KOPT-K1 (cell line): Measurements from ENCODE around the gene IL31RA.

Experiments used
- H3K27ac ChIP-seq: fragments of 200-600 bp; sonication (generic); 2 replicates; pipeline ENCODE4 v1.5.1; 2016; ENCODE audit warnings: antibody characterized with exemption, mild to moderate bottlenecking, low read depth, low read length; ENCODE audit not compliant: poor library complexity, severe bottlenecking
- H3K36me3 ChIP-seq: fragments of 200-600 bp; sonication (generic); 2 replicates; pipeline ENCODE4 v1.5.1; 2017; ENCODE audit warnings: antibody characterized with exemption, mild to moderate bottlenecking, low read length, moderate library complexity; ENCODE audit not compliant: insufficient read depth
- H3K9me3 ChIP-seq: fragments of 200-600 bp; sonication (generic); 2 replicates; pipeline ENCODE4 v1.5.1; 2017; ENCODE audit warnings: antibody characterized with exemption, low read length, mild to moderate bottlenecking; ENCODE audit not compliant: insufficient read depth, poor library complexity, severe bottlenecking

The IL31RA gene

DNA sequence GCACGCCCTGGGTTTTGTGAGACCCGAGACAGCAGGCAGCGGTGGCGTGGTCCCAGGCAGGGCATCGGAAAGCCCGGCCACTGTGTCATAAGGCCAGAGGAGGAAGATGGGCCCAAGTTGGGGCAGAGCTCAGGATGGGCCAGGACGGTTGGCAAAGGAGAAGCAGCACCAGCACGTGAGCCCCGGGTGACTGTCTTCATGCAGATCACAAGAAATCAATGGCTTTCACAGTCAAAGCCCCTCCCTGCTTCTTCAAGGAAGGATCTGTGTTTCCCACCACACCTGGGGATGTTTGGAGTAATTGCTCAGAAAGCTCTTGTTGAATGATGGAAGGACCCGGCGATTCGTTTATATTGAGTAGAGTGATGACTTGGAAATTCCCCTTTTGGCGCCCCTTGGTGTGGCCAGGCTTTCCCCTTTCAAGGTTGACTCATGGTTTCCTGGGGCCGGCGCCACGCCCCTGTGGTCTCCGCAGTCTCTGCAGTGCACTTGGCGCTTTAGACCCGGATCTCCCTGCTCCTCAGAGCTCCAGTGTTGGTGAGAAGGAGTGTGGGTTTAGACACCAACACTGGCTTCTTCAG, 52.1 kb downstream of the IL31RA start:
- H3K9me3 ChIP-seq: no peaks in the 10 kb centered on the region
- no peaks in the 10 kb centered on the region for H3K36me3 ChIP-seq
- no peak overlapping the region for H3K27ac ChIP-seq

DNA sequence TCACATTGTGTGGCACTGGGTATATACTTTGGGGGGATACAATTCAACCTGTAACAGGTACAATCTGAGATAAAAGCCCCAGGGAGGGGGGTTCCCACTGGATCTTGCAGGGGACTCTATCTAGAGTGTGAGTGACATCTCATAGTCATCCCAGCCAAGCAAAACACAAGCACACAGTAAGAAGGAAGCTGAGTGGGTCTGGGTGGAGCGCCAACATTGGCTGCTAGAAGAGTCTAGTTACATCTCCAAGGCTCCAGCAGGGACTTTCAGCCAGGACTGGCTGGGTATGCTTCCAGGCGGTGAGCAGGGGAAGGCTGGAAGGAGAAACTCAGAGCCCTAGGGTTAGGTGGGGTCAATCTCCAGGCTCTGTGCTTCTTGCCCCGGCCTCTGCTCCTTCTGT, 53.0 kb downstream of the IL31RA start:
- H3K9me3 ChIP-seq: no peaks in the 10 kb centered on the region
- no peaks in the 10 kb centered on the region for H3K36me3 ChIP-seq
- H3K27ac ChIP-seq: no peak overlapping the region

DNA sequence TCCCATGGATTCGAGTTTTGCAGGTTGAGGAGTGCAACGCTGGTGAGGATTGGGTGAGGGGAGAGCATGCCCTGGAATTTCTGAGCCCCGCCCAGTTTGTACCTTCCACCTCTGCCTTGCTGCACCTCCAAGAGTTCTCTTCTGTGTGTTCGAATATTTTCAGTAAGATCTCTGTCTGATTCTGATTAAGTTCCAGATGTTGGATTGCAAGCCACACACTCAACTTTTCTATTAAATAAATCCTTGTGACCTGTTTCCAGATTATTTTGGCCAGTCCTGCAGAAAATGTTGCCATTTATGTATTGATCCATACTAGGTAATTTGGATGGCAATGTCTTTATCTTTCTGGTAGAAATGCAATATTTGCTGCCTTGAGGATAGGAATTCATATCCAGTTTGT, 54.1 kb downstream of the IL31RA start:
- H3K9me3 ChIP-seq: no peaks in the 10 kb centered on the region
- no peak overlapping the region for H3K27ac ChIP-seq

DNA sequence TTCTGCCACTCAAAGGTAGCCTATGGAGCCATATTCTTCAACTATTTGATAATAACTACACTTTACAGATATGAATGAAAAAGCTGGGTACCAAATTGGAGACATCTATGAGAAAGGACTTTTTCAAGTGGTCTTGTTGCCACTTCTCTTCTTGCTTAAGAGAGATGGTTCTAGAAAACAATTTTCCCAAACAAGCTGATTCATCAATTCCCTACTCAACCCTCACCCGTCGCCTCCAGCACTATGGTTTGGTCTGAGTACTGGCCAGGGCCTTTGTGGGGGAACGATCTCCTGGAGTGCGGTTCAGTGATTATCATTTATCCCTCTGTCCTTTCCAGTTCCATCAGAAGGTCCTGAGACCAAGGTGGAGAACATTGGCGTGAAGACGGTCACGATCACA, 56.8 kb downstream of the IL31RA start:
- no peaks in the 10 kb centered on the region for H3K36me3 ChIP-seq
- no peak overlapping the region for H3K27ac ChIP-seq
- H3K9me3 ChIP-seq: no peaks in the 10 kb centered on the region

More for the DNA sequence above, 54.1 kb downstream of the IL31RA start:
- H3K36me3 ChIP-seq: no peaks in the 10 kb centered on the region

DNA sequence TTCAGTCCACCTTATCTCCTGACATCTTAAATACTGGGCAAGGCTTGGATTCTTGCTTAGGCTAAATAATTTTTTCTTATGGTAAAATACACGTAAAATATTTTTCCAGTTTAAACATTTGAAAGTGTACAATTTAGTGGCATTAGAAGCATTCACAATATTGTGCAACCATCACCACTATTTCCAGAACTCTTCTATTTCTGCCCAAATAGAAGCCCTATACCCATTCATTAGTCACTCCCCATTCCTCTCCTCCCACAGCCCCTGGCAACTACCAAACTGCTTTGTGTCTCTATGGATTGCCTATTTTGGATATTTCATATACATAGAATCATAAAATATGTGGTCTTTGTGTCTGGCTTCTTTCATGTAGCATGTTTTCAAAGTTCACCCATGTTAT, 57.6 kb downstream of the IL31RA start:
- no peaks in the 10 kb centered on the region for H3K9me3 ChIP-seq
- no peaks in the 10 kb centered on the region for H3K36me3 ChIP-seq
- H3K27ac ChIP-seq: no peak overlapping the region

DNA sequence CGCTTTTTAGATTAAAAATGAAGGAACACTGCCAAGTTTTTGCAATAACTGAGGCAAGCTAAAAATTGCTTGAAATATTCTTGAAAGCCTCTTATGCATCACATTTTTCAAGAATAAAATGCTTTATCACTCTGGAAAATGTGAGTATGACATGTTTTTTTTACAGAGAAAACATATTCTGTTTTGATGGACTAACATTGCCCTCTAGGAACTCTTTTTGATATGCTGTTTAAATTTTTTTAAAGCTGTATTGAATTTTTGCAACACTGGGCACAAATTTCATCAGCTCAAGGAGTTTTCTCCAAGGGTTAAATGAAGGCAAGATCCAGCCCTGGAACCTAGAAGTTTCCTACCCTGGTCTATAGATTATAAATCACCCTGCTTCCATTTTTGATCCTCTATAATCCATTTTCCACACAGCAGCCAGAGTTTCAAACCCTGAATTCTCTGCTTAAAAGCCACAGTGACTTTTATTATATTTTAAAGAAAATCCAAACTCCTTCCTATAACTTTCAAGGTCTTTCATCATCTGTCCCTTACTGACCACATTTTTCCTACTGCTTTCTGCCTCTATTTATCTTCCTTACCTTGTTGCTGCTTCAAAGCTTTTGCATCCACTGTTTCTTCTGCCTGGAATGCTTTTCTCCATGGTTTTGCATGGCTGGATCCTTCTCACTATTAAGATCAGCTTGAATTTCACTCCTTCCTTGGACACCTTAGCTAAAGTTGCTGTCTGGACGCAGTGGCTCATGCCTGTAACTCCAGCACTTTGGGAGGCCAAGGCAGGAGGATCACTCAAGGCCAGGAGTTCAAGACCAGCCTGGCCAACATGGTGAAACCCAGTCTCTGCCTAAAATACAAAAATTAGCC, 60.9 kb downstream of the IL31RA start:
- Histone ChIP-seq H3K9me3 (no peaks in the 10 kb centered on the region), H3K36me3 (no peaks in the 10 kb centered on the region), H3K27ac (no peak overlapping the region)

DNA sequence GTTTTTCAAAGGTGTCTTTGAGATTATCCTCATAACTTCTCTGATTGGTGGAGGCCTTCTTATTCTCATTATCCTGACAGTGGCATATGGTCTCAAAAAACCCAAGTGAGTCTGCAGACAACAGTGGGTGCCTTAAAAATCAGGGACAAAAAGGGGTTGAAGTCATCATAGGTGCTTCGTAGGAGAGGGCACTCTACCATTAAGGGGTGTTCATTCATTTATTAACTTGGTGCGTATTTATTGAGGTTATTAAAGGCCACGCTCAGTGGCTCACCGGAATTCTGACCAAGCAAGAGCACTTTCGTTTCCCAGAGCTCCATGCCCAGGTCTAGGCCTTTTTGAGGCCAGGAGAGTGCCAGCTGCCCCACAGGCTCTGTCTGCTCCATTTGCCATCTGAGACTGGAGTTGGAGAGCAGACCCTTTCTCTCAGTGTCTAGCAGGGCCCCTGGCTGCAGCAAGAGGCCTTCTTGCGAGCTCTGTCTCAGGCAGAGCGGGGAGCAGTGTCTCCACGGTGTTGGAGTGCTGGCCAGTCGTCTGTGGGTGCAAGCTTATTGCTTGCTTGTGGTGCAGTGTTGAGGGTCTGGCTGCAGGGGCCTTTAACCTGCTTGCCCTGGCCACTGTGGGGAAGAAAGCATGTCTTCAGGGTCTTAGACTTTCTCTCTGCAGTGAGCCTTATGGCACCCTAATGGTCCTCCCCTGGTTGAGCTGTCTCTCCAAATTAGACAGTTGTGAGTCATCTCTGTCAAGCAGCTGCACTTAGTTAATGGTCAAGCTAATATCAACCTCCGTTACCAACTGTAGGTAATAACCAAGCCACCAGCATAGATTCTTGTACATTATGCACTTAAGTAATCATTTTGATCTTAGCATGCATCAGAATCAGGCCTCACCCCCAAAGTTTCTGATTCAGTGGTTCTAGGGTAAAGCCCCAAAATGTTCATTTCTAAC, 62.6 kb downstream of the IL31RA start:
- Histone ChIP-seq H3K36me3 (no peaks in the 10 kb centered on the region), H3K9me3 (no peaks in the 10 kb centered on the region), H3K27ac (no peak overlapping the region)

DNA sequence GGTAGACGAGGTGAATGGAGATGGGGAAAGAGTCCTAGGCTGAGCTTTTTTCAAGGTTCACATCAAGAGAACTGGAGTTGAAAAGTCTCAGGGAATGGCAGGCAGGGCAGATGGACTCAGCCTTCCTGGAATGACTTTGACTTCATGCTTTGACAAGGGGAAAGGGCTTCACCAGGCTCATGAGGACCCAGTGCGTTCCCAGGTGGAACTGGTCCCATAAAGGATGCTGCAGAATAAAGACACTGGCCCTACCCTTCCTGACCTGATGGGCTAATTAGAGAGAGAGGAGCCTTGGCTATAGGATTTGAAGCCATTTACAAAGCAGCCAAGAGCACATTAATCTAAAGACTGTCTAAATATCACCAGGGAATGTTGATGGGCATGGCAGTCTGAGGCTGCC, 63.8 kb downstream of the IL31RA start:
- Histone ChIP-seq H3K9me3 (no peaks in the 10 kb centered on the region), H3K36me3 (no peaks in the 10 kb centered on the region), H3K27ac (no peak overlapping the region)

DNA sequence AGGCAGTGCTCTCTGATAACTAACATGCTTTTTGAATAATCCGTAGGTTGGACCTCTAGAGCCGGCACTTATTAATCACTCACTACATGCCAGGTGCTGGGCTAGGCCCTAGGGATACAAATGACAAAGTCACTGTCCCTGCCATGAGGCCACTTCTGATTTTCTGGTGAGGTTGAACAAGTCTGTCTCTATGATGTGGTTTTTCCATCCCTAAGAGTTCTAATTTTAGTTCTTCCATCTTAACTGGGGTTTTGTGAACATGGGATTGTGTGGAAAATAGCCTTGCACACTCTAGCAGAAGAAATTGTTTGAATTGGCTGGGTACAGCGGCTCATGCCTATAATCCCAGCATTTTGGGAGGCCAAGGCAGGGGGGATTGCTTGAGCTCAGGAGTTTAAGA, 64.6 kb downstream of the IL31RA start:
- no peaks in the 10 kb centered on the region for H3K9me3 ChIP-seq
- H3K27ac ChIP-seq: no peak overlapping the region
- no peaks in the 10 kb centered on the region for H3K36me3 ChIP-seq

DNA sequence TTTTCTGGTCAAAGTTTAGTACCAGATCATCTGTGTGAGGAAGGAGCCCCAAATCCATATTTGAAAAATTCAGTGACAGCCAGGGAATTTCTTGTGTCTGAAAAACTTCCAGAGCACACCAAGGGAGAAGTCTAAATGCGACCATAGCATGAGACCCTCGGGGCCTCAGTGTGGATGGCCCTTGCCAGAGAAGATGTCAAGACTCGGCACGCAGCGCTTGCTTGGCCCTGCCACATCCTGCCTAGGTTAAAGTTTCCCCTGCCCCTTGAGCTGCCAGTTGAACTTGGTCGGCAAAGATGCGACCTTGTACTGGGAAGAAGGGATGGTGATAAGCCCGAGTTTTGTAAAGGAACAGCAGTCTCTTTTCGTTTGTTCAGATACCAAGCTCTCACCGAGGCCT, 65.8 kb downstream of the IL31RA start:
- no peaks in the 10 kb centered on the region for H3K36me3 ChIP-seq
- no peaks in the 10 kb centered on the region for H3K9me3 ChIP-seq
- H3K27ac ChIP-seq: no peak overlapping the region

DNA sequence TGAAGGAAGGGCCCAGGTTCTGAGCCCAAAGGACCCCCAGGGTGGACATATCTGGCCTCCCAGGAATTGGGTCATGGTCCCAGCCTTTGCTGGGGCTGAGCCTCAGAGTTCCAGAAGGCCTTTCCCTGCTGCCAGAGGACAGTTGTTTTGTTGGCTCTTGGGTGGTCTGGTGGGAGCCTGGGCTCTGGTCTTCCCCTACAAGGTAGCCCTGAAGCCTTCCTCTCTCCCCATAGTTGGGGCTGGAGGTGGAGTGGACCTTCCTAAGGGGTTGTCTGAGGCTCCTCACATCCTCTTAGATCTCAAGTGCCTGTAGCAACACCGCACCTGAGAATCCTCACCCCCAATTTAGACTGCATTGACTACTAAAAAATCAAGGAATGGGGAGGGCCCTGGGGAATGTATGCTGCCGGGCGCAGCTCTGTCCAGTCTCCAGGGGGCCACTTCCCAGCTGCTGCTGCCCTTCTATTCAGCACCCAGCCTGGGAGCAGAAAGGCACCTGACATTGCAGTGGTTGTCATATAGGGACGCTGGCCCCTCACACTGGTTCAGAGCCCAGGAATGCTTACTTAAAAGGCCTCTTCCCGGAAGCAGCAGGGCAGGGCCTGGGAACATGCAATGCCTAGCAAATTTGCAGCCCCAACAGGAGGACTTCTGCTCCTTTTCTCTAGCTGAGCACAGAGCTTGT, 66.4 kb downstream of the IL31RA start:
- H3K9me3 ChIP-seq: no peaks in the 10 kb centered on the region
- H3K27ac ChIP-seq: no peak overlapping the region
- H3K36me3 ChIP-seq: no peaks in the 10 kb centered on the region

DNA sequence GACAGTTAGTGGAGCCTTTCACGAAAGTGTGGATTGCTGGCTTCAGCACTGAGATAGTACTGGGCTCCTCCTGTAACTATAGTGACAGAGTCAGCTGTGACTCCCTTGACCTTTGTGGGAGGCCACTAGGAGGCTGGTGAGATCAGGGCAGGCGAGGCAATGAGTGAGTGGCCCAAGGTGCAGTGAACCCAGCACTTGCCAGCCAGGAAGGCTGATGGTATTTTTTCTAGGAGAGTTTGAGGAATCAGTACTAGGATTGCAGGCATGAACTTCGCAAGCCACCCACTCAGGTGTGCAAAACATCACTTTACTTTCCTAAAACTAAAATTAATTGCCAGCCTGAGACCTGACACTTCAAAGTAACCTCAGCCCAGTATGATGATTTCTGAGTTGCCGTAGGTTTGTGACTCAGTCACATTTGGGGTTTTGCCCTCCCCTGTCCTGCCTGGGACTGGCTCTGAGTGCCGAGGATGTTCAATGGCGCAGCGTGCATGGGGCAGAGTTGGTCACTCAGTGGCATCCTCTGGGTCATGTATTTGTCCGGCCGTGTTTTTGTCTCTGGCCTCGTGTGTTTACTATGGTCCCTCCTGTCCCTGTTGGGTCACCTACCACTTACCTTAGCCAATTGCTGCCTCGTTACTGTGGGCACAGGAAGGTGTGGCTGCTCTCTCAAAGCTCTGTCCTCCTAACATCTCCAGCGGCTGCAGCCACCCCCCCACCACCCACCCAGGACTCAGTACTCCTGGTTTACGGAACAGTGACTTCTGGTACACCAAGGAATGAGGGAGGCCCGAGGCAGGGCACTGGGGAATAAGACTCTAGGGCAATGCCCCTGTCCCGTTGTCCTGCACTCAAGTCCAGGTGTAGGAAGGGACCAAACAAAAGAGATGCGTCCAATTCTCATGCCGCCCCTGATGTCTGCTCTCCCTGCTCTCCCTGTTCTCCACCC, 67.2 kb downstream of the IL31RA start:
- Histone ChIP-seq H3K9me3 (no peaks in the 10 kb centered on the region), H3K27ac (no peak overlapping the region)

DNA sequence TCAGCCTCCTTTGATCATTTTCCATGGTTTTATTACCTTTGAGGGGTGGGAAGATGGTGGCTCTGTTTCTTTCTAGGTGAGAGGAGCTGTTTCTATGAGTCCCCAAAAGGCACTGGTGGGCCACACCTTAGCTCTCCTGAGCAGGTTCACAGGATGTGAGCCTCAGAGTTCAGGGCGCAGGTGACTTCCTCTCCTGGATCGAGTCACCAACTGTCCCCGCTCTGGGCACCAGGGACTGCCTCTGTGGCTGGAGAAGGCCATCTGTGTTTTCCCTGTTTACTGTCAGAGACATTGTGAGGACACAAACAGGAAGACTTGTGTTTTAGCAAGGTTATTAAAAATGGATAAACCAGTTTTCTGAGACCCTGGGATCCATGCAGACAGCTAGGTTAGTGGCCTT, 68.5 kb downstream of the IL31RA start:
- no peaks in the 10 kb centered on the region for H3K36me3 ChIP-seq
- no peak overlapping the region for H3K27ac ChIP-seq
- no peaks in the 10 kb centered on the region for H3K9me3 ChIP-seq

More for the DNA sequence above, 67.2 kb downstream of the IL31RA start:
- no peaks in the 10 kb centered on the region for H3K36me3 ChIP-seq

DNA sequence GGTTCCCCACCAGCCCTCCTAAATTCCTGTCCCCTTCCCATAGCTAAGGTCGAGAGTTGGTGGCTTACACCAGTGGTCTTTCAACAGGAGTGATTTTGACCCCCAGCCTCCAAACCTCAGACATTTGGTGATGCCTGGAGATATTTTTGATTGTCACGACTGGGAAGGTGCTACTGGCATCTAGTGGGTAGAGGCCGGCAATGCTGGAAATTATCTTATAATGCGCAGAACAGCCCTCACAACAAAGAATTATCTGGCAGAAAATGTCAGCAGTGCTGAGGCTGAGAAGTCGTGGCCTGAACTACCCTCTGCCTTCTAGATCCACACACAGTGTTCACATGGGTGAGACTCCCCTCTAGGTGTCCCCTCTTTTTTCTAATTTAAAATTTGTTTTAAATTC, 69.6 kb downstream of the IL31RA start:
- no peaks in the 10 kb centered on the region for H3K9me3 ChIP-seq
- H3K27ac ChIP-seq: no peak overlapping the region
- no peaks in the 10 kb centered on the region for H3K36me3 ChIP-seq
